Erythroblast (primary cell): Measurements from ENCODE around the gene DAZAP1.

Experiments
- DNase-seq, 2 experiments: peaks; one replicate each; lab custom pipeline; 2025; lab: John Stamatoyannopoulos, UW
- GATA1 ChIP-seq: IDR thresholded peaks from 2 replicates; pipeline ENCODE4 v1.6.1; 2011; ENCODE audit warnings: low read depth, mild to moderate bottlenecking, control low read depth, low read length, moderate library complexity
- POLR2A ChIP-seq: IDR thresholded peaks from 2 replicates; pipeline ENCODE4 v1.6.1; 2011; ENCODE audit warnings: mild to moderate bottlenecking, low read length

Gene DAZAP1

GRCh38 chr19:1478934-1479707 is 71.7 kb downstream of the DAZAP1 start, which contains the start of gene C19orf25:
C19orf25 (minus strand) TSS chr19:1479215; CDS start chr19:1478903, 312 bp downstream.
- DNase-seq, result peak; percentile 95 to 96
- TF ChIP-seq GATA1, result no peak
- TF ChIP-seq POLR2A, result peak; percentile 77

- DNase-seq, result no peak
- TF ChIP-seq GATA1, result no peak
- TF ChIP-seq POLR2A, result no peak
Measured at GRCh38 chr19:1481224-1481892, 74.0 kb downstream of the DAZAP1 start.

GRCh38 chr19:1481893-1482360 is 74.5 kb downstream of the DAZAP1 start:
- TF ChIP-seq POLR2A, result no peak
- TF ChIP-seq GATA1, result no peak
- no peak for DNase-seq

DNA sequence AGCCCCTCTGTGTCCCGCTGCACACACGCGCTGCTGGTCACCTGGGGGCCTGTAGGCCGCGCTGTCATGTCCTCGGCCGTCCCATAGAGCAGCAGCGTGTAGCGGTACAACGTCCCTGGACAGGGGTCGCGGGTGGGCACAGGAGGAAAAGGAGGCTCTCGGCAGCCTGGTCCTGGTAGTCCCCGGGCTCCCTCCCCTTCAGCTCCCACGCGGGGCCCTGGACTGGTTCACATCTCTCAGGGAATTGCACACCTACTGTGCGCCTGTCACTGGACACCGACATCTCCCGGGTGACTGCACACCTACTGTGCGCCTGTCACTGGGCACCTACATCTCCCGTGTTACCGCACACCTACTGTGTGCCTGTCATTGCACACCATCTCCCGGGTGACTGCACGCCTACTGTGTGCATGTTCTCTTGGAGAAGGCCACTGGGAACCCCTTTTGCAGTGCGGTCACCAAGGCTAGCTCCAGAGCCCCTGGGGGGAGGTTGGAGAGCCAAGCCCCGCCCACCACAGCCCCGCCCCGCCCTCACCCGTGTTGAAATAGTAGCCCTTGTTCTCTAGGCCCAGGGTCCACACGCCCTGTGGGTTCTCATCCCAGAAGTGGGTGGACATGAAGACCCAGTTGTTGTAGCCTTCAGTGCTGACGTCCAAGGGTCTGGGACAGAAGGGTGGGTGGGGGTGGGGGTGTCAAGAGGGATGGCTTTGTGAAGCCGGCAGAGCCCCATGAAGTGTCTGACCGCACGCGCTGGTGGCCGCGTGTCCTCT is 75.2 kb downstream of the DAZAP1 start:
- no peak for DNase-seq
- TF ChIP-seq GATA1 (no peak), POLR2A (no peak)

DNA sequence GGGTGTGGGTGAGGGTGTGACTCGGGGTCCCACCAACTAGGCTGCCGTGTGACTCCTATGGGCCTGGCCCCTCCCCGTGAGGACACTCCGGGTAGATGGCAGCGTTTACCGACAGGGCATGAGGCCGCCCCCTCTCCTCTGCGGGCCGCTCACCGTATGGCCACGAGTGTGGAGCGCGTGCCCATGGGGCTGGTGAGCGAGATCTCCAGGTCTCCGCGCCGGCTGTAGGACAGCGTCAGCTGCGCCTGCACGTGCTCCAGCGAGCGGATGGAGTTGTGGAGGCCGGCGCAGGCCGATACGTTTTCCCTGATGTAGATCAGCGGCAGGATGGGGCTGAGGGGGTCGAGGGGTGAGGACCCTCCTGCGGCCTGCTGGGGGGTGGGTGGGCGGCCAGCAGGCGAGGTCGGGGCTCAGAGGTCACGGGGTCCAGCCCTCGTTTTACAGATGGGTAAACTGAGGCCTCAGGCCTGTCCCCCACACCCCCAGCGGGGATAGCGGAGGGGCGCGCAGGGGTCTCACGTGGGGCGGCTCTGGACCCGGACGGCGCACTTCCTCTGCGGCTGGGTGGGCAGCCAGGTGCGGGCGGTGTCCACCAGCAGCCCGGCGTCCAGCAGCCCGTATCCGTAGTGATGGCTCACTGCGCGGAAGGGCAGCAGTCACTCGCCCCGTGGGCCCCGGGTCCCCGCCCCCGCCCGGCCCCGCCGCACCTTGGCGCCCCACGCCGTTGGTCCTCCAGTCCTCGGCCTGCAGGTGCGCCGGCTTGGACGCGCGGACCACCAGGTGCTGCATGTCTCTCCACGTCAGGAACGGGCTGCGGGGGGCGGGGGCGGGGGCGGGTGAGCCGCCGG is 76.0 kb downstream of the DAZAP1 start:
- no peak for DNase-seq
- TF ChIP-seq GATA1 (no peak), POLR2A (no peak)

DNA sequence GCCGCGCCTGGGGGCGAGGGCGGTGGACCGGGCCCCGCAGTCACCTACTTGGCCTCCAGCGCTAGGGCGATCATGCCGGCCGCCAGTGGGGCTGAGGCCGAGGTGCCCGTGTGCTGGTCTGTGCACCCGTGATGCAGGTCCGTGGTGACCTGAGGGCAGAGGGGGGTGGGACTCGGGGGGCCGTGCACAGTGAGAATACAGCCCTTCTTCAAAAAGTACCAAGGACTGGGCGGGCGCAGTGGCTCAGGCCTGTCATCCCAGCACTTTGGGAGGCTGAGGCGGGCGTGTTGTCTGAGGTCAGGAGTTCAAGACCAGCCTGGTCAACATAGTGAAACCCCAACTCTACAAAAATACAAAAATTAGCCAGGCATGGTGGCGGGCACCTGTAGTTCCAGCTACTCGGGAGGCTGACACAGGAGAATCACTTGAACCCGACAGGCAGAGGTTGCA is 76.6 kb downstream of the DAZAP1 start:
- no peak for DNase-seq
- TF ChIP-seq POLR2A (no peak), GATA1 (no peak)
